H9 (cell line): ENCODE results near the gene DHRS1. TPM values are rescaled to one million over a fixed set of nuclear protein-coding genes. Genes with fewer than 3 reads are reported as not detected.

ENCODE experiments used
- DNase-seq: peaks from one replicate; pipeline ENCODE4 v3.0.0-alpha.2; 2017
- H2AFZ ChIP-seq: one replicate; pipeline ENCODE4 v1.6.1; 2013; ENCODE audit warnings: mild to moderate bottlenecking, low read length, control low read depth, moderate library complexity
- H2AK5ac ChIP-seq: 2 replicates; pipeline ENCODE4 v1.6.1; 2013; ENCODE audit warnings: low read length, control low read depth, mixed read lengths; ENCODE audit not compliant: insufficient read length
- H2BK120ac ChIP-seq: one replicate; pipeline ENCODE4 v1.6.1; 2013; ENCODE audit warnings: low read depth, mild to moderate bottlenecking, low read length, control low read depth, inconsistent platforms; ENCODE audit not compliant: poor library complexity, severe bottlenecking
- H2BK12ac ChIP-seq: 2 replicates; pipeline ENCODE4 v1.6.1; 2013; ENCODE audit warnings: low read length, control low read depth, mixed read lengths, low read depth; ENCODE audit not compliant: insufficient read length
- H2BK15ac ChIP-seq: 2 replicates; pipeline ENCODE4 v1.6.1; 2013; ENCODE audit warnings: low read depth, low read length, control low read depth
- H2BK20ac ChIP-seq: one replicate; pipeline ENCODE4 v1.6.1; 2013; ENCODE audit warnings: low read depth, mild to moderate bottlenecking, low read length, control low read depth, inconsistent platforms; ENCODE audit not compliant: poor library complexity, severe bottlenecking
- H2BK5ac ChIP-seq: 2 replicates; pipeline ENCODE4 v1.6.1; 2013; ENCODE audit warnings: low read length, control low read depth, mixed read lengths; ENCODE audit not compliant: insufficient read length
- H3K14ac ChIP-seq: 2 replicates; pipeline ENCODE4 v1.6.1; 2013; ENCODE audit warnings: low read length, control low read depth; ENCODE audit not compliant: insufficient read depth
- H3K18ac ChIP-seq: 2 replicates; pipeline ENCODE4 v1.6.1; 2013; ENCODE audit warnings: low read depth, mild to moderate bottlenecking, mixed read lengths, low read length, control low read depth; ENCODE audit not compliant: insufficient read length
- H3K23ac ChIP-seq: 2 replicates; pipeline ENCODE4 v1.6.1; 2013; ENCODE audit warnings: low read length, control low read depth, mixed read lengths, low read depth; ENCODE audit not compliant: insufficient read length
- H3K23me2 ChIP-seq: 2 replicates; pipeline ENCODE4 v1.6.1; 2013; ENCODE audit warnings: low read depth, mild to moderate bottlenecking, mixed read lengths, low read length, control low read depth; ENCODE audit not compliant: insufficient read length, poor library complexity, severe bottlenecking
- H3K27ac ChIP-seq: 2 replicates; pipeline ENCODE4 v1.5.1; 2013; ENCODE audit warnings: low read length, control low read depth, mixed read lengths, low read depth; ENCODE audit not compliant: insufficient read length
- H3K27me3 ChIP-seq: 2 replicates; pipeline ENCODE4 v1.6.1; 2013; ENCODE audit warnings: low read length, control low read depth, inconsistent platforms; ENCODE audit not compliant: insufficient read depth
- H3K4ac ChIP-seq: 2 replicates; pipeline ENCODE4 v1.6.1; 2013; ENCODE audit warnings: low read depth, mild to moderate bottlenecking, control low read depth, inconsistent platforms, low read length, moderate library complexity
- H3K4me1 ChIP-seq: 2 replicates; pipeline ENCODE4 v1.6.1; 2013; ENCODE audit warnings: low read length, control low read depth, inconsistent platforms; ENCODE audit not compliant: insufficient read depth
- H3K4me2 ChIP-seq: 2 replicates; pipeline ENCODE4 v1.6.1; 2013; ENCODE audit warnings: low read length, control low read depth, mixed read lengths; ENCODE audit not compliant: insufficient read length, insufficient read depth
- H3K56ac ChIP-seq: 2 replicates; pipeline ENCODE4 v1.6.1; 2013; ENCODE audit warnings: low read depth, mild to moderate bottlenecking, mixed read lengths, low read length, control low read depth; ENCODE audit not compliant: insufficient read length
- H3K79me1 ChIP-seq: 2 replicates; pipeline ENCODE4 v1.6.1; 2013; ENCODE audit warnings: low read depth, mild to moderate bottlenecking, moderate library complexity, low read length, control low read depth, inconsistent platforms; ENCODE audit not compliant: insufficient read depth, poor library complexity, severe bottlenecking
- H3K79me2 ChIP-seq: 2 replicates; pipeline ENCODE4 v1.6.1; 2013; ENCODE audit warnings: low read length, control low read depth, inconsistent platforms; ENCODE audit not compliant: insufficient read depth
- H3K9ac ChIP-seq: 2 replicates; pipeline ENCODE4 v1.6.1; 2013; ENCODE audit warnings: low read length, control low read depth, mixed read lengths; ENCODE audit not compliant: insufficient read length; ENCODE audit errors: extremely low read depth
- H3K9me3 ChIP-seq: one replicate; pipeline ENCODE4 v1.6.1; 2013; ENCODE audit warnings: low read depth, low read length, inconsistent platforms; ENCODE audit not compliant: control insufficient read depth
- H3T11ph ChIP-seq: one replicate; pipeline ENCODE4 v1.6.1; 2013; ENCODE audit warnings: mild to moderate bottlenecking, low read length, control low read depth, inconsistent platforms
- H4K20me1 ChIP-seq: one replicate; pipeline ENCODE4 v1.6.1; 2013; ENCODE audit not compliant: control insufficient read depth, insufficient read length, insufficient read depth
- H4K5ac ChIP-seq: 2 replicates; pipeline ENCODE4 v1.6.1; 2013; ENCODE audit warnings: low read depth, mild to moderate bottlenecking, mixed read lengths, low read length, control low read depth; ENCODE audit not compliant: insufficient read length
- H4K8ac ChIP-seq: replicated peaks from 2 replicates; pipeline ENCODE4 v1.6.1; 2013; ENCODE audit warnings: low read length, control low read depth, mixed read lengths, low read depth; ENCODE audit not compliant: insufficient read length
- H4K91ac ChIP-seq: 2 replicates; pipeline ENCODE4 v1.6.1; 2013; ENCODE audit warnings: low read depth, mild to moderate bottlenecking, moderate library complexity, mixed read lengths, low read length, control low read depth; ENCODE audit not compliant: insufficient read length
- H3K27ac Mint-ChIP-seq, 3 experiments: 2 replicates in 2 of 3; 3 replicates in 1 of 3; pipeline ENCODE4 v1.8.0; 2020 to 2021; ENCODE audit warnings: mixed read lengths in 3 of 3, mild to moderate bottlenecking in 1 of 3, moderate library complexity in 1 of 3
- H3K27me3 Mint-ChIP-seq: 2 replicates; pipeline ENCODE4 v1.8.0; 2021; ENCODE audit warnings: low read depth, mild to moderate bottlenecking, moderate library complexity, mixed read lengths
- H3K36me3 Mint-ChIP-seq, 3 experiments: 2 replicates in 2 of 3; 3 replicates in 1 of 3; pipeline ENCODE4 v1.8.0; 2020 to 2021; ENCODE audit warnings: low read depth in 3 of 3, mixed read lengths in 3 of 3; ENCODE audit not compliant: insufficient read depth in 1 of 3
- H3K4me1 Mint-ChIP-seq, 2 experiments: 2 replicates each; pipeline ENCODE4 v1.8.0; 2020; ENCODE audit warnings: mixed read lengths in 2 of 2
- H3K4me3 Mint-ChIP-seq, 2 experiments: 2 replicates in 1 of 2; 3 replicates in 1 of 2; pipeline ENCODE4 v1.8.0; 2020 to 2021; ENCODE audit warnings: mild to moderate bottlenecking in 2 of 2, mixed read lengths in 2 of 2, moderate library complexity in 1 of 2
- H3K9me3 Mint-ChIP-seq, 2 experiments: 2 replicates in 1 of 2; 3 replicates in 1 of 2; pipeline ENCODE4 v1.8.0; 2020; ENCODE audit warnings: mild to moderate bottlenecking in 2 of 2, mixed read lengths in 2 of 2, moderate library complexity in 1 of 2
- WGBS: extraction: QIAGEN DNeasy Blood & Tissue Kit; methylation state at CpG from one replicate; pipeline ENCODE4 v1.1.7; 2013; ENCODE audit warnings: missing lambda C conversion rate, low lambda C conversion rate, mixed read lengths; ENCODE audit not compliant: insufficient read length; ENCODE audit errors: extremely low coverage; 5-methylcytosine and 5-hydroxymethylcytosine counted together
- total RNA-seq: library from RNA; stranded (reverse); gene quantifications from 2 replicates; pipeline ENCODE4 v1.2.1, GENCODE V29; 2021
- TF ChIP-seq, protein P1 (sequence below): fragments of 200-600 bp; sonication (generic); conservative IDR thresholded peaks from 3 replicates; pipeline ENCODE4 v1.8.0; 2021; ENCODE audit warnings: antibody characterized with exemption, mild to moderate bottlenecking

DHRS1 gene
- total RNA-seq, 1 experiment from 2014 or later = 19.1 TPM

DNA sequence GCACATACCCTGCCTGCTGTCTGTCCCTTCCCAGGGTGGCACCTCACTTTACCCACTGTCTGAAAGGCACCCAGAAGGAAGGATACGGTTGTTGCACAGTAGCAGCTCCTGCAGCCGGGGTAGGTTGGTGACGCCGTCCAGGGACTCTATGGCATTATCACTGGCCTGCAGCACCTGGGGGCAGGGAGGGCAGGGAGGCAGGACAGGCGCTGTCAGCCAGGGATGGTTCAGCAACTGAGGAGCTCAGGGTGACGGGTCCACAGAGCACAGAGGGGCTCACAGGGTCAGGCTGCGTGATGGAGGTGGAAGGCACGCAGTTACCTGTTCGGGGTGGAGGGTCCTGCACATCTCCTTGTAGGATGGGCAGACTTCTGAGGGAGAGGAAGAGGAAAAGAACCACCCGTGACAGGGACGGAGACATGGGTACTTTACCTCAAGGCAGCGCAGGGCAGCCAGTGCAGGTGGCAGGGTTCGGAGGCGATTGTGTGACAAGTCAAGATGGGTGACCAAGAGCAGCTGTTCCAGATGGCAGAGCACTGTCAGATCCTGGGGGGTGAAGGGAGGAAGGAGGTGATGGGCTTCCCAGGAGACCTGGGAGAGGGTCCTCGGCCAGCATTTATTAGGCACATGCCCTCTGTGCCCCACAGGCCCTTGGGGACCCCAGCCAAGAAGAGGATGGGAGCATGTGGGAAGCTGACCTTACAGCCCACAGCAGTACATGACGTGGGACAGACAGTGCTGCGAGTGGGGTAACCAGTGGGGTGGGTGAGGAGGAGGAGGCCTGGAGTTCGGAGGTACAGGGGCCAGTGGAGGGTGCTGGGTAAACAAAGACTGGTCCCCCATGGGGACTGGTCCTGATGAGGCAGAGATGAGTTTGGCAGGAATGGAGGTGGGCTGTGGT, 33.0 kb downstream of the DHRS1 start:
- no peak overlapping the region for H3K18ac ChIP-seq
- no peak for DNase-seq
- H3K56ac ChIP-seq = no peak overlapping the region
- Mint-ChIP-seq H3K27ac (peak overlapping the region in 1 of 3 experiments; percentile 64; a peak in 4 of 7 replicates), H3K27me3 (no peaks in the 10 kb centered on the region), H3K36me3 (peaks cover 3 to 21% (median 14%) of the 10 kb centered on the region in 3 experiments; a peak in 5 of 7 replicates), H3K4me1 (peaks cover 0 to 5% of the 10 kb centered on the region in 2 experiments; a peak in 1 of 4 replicates), H3K9me3 (no peaks in the 10 kb centered on the region), H3K4me3 (no peak overlapping the region; a peak in 1 of 5 replicates)
- no CpG with 5 or more reads among the region's 18 CpGs for WGBS
- H4K5ac ChIP-seq = no peak overlapping the region
- H3K23me2 ChIP-seq = peaks cover 6% of the 10 kb centered on the region
- no peak overlapping the region for H2AK5ac ChIP-seq
- no peak overlapping the region for H2BK12ac ChIP-seq
- no peak overlapping the region for H3K4me2 ChIP-seq
- H3T11ph ChIP-seq = no peak overlapping the region
- H3K79me2 ChIP-seq = no peaks in the 10 kb centered on the region
- H3K23ac ChIP-seq = no peak overlapping the region
- TF ChIP-seq, protein P1, sequence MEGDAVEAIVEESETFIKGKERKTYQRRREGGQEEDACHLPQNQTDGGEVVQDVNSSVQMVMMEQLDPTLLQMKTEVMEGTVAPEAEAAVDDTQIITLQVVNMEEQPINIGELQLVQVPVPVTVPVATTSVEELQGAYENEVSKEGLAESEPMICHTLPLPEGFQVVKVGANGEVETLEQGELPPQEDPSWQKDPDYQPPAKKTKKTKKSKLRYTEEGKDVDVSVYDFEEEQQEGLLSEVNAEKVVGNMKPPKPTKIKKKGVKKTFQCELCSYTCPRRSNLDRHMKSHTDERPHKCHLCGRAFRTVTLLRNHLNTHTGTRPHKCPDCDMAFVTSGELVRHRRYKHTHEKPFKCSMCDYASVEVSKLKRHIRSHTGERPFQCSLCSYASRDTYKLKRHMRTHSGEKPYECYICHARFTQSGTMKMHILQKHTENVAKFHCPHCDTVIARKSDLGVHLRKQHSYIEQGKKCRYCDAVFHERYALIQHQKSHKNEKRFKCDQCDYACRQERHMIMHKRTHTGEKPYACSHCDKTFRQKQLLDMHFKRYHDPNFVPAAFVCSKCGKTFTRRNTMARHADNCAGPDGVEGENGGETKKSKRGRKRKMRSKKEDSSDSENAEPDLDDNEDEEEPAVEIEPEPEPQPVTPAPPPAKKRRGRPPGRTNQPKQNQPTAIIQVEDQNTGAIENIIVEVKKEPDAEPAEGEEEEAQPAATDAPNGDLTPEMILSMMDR = no peak
- no peak overlapping the region; the same call in 1 of the 2 replicates for H3K14ac ChIP-seq
- H2BK20ac ChIP-seq = no peak overlapping the region
- no peak overlapping the region for H2BK15ac ChIP-seq
- no peak overlapping the region for H2BK120ac ChIP-seq
- no peak overlapping the region for H4K91ac ChIP-seq
- H2BK5ac ChIP-seq = no peak overlapping the region
- H3K4me1 ChIP-seq = no peaks in the 10 kb centered on the region
- H3K9me3 ChIP-seq = no peaks in the 10 kb centered on the region
- H4K8ac ChIP-seq = no peak overlapping the region
- no peak overlapping the region for H2AFZ ChIP-seq
- H3K4ac ChIP-seq = no peak overlapping the region
- no peak overlapping the region for H3K27ac ChIP-seq
- H3K27me3 ChIP-seq = no peaks in the 10 kb centered on the region
- no peak overlapping the region for H3K9ac ChIP-seq
- H4K20me1 ChIP-seq = no peaks in the 10 kb centered on the region
- no peaks in the 10 kb centered on the region for H3K79me1 ChIP-seq
